NCI-H2196 (cell line): ENCODE results near the gene NLRP1.

Source experiments
- DNase-seq: peaks from one replicate; lab custom pipeline; 2025; ENCODE audit not compliant: unreplicated experiment; lab: John Stamatoyannopoulos, UW

The NLRP1 gene

GRCh38 chr17:5480962-5481361, 103.3 kb downstream of the NLRP1 start:
- no peak for DNase-seq

GRCh38 chr17:5478992-5479391, 105.3 kb downstream of the NLRP1 start:
- no peak for DNase-seq

- no peak for DNase-seq
Measured at GRCh38 chr17:5473906-5474305, 110.4 kb downstream of the NLRP1 start.

GRCh38 chr17:5472511-5472910, 111.8 kb downstream of the NLRP1 start:
- DNase-seq = no peak

GRCh38 chr17:5468075-5468473, 116.2 kb downstream of the NLRP1 start:
- DNase-seq = no peak

DNA sequence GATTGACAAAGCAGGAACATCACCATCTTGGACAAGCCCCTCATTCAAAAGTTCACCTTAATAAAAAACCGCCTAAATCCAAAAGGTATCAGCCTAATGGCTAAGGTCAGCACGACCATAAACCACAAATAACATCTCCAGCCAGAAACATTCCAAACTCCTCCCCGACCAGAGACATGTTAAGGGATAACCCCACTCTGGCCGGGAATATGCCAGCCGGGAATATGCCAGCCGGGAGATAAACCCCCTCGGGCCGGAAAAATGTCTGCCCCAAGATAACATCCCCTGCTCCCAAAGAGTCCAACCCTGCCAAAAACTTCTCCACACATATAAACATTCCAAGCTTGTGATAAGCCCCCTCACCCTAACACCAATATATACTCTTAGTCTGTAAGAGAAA, 116.9 kb downstream of the NLRP1 start:
- no peak for DNase-seq

DNA sequence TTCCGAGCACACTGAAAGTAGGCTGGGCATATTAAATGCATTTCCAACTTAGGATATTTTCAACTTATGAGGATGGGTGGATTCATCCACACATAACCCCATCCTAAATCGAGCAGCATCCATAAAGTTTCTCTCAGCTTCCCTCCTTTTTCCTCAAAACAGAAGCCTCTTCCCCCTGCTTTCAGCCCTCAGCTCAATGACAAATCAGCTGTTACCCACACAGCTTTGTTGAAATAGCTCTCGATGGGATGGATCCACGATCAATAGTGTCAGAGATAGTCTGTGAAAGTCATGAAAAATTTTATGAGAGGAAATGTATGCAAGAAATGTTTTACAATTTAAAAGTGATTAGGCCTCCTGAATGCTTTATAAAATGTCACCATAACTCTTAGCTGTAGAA, 118.0 kb downstream of the NLRP1 start:
- DNase-seq = no peak

GRCh38 chr17:5464717-5465507, 119.4 kb downstream of the NLRP1 start:
- DNase-seq = no peak
